Thymus (tissue), 11 donors: ENCODE data around the gene OR8S1. TPM values are rescaled to one million over a fixed set of nuclear protein-coding genes. Genes with fewer than 3 reads are reported as not detected.
"Not testable (repeated sequence)": the region's sequence is repeated elsewhere in the genome, so short reads cannot be mapped to it uniquely, and the experiment has no call there.

Experiments
- DNase-seq, 9 donors: peaks; one replicate each; pipeline ENCODE4 v3.0.0-alpha.2; 2013; ENCODE audit warnings: low spot score in 9 of 9, low read depth in 6 of 9, missing footprints in 1 of 9
- H3K27ac ChIP-seq, 2 donors: one replicate each; pipeline ENCODE4 v1.5.1; 2013; ENCODE audit warnings: control low read depth in 1 of 2, low read depth in 1 of 2, low read length in 1 of 2, mild to moderate bottlenecking in 1 of 2, moderate library complexity in 1 of 2
- H3K27me3 ChIP-seq, 2 donors: one replicate each; pipeline ENCODE4 v1.5.1; 2013; ENCODE audit warnings: low read length in 1 of 2; ENCODE audit not compliant: control insufficient read depth in 2 of 2, insufficient read depth in 1 of 2
- H3K36me3 ChIP-seq, 2 donors: one replicate each; pipeline ENCODE4 v1.5.1; 2013; ENCODE audit warnings: low read length in 1 of 2, mild to moderate bottlenecking in 1 of 2, moderate library complexity in 1 of 2; ENCODE audit not compliant: control insufficient read depth in 2 of 2, insufficient read depth in 2 of 2
- H3K4me1 ChIP-seq, 2 donors: one replicate each; pipeline ENCODE4 v1.5.1; 2013; ENCODE audit warnings: low read length in 2 of 2; ENCODE audit not compliant: control insufficient read depth in 2 of 2, insufficient read depth in 2 of 2
- H3K4me3 ChIP-seq, 2 donors: one replicate each; pipeline ENCODE4 v1.5.1; 2013; ENCODE audit warnings: low read length in 2 of 2, control low read depth in 1 of 2, mild to moderate bottlenecking in 1 of 2
- H3K9me3 ChIP-seq, 2 donors: one replicate each; pipeline ENCODE4 v1.5.1; 2013; ENCODE audit warnings: low read length in 1 of 2, mild to moderate bottlenecking in 1 of 2; ENCODE audit not compliant: control insufficient read depth in 2 of 2, insufficient read depth in 1 of 2
- WGBS: extraction: QIAGEN DNeasy Blood & Tissue Kit; methylation state at CpG from one replicate; pipeline ENCODE4 v1.1.7; 2013; 5-methylcytosine and 5-hydroxymethylcytosine counted together
- polyA plus RNA-seq: library from polyadenylated mRNA; stranded (reverse); fragments of 200-250 nt; gene quantifications from one replicate; pipeline ENCODE4 v1.2.3, GENCODE V29; 2013
- total RNA-seq: library from RNA; stranded (reverse); fragments of 120-200 nt; gene quantifications from one replicate; pipeline ENCODE4 v1.2.4, GENCODE V29; 2013
- donor health status: healthy.

Gene OR8S1
- total and polyA plus RNA-seq, 2 donors, result not detected

- H3K4me1 ChIP-seq, result no peaks in the 10 kb centered on the region
- 68% methylated on average over 4 of the region's 4 CpGs for WGBS
Observed at GRCh38 chr12:48545833-48546469, 20.5 kb downstream of the OR8S1 start.

GRCh38 chr12:48547012-48547411, 21.6 kb downstream of the OR8S1 start:
- not testable (repeated sequence) for H3K4me3 ChIP-seq, H3K27ac ChIP-seq, H3K4me1 ChIP-seq, DNase-seq, H3K9me3 ChIP-seq, H3K36me3 ChIP-seq, H3K27me3 ChIP-seq
- WGBS, result 97% methylated on average over 2 of the region's 3 CpGs

More at GRCh38 chr12:48545833-48546469, 20.5 kb downstream of the OR8S1 start:
- Histone ChIP-seq H3K4me3 (no peak overlapping the region), H3K27ac (no peak overlapping the region), H3K9me3 (no peaks in the 10 kb centered on the region), H3K36me3 (no peaks in the 10 kb centered on the region), H3K27me3 (no peaks in the 10 kb centered on the region)
- no peak for DNase-seq

GRCh38 chr12:48551636-48552035, 26.2 kb downstream of the OR8S1 start:
- WGBS, result 86% methylated on average over 13 of the region's 13 CpGs
- not testable (repeated sequence) for H3K9me3 ChIP-seq, H3K27me3 ChIP-seq, H3K4me1 ChIP-seq, H3K4me3 ChIP-seq, H3K36me3 ChIP-seq, H3K27ac ChIP-seq, DNase-seq

GRCh38 chr12:48553666-48554343, 28.4 kb downstream of the OR8S1 start:
- H3K4me3 ChIP-seq, H3K9me3 ChIP-seq, H3K27me3 ChIP-seq, H3K27ac ChIP-seq, H3K36me3 ChIP-seq, H3K4me1 ChIP-seq, DNase-seq: not testable (repeated sequence)
- WGBS, result 88% methylated on average over 11 of the region's 11 CpGs

GRCh38 chr12:48556631-48557030, 31.2 kb downstream of the OR8S1 start:
- peaks cover 0 to 2% of the 10 kb centered on the region in 2 donors for H3K27me3 ChIP-seq
- H3K4me1 ChIP-seq, result no peaks in the 10 kb centered on the region
- no peak for DNase-seq
- WGBS, result 81% methylated on average over 6 of the region's 6 CpGs
- H3K36me3 ChIP-seq, result no peaks in the 10 kb centered on the region
- no peak overlapping the region for H3K27ac ChIP-seq
- no peak overlapping the region for H3K4me3 ChIP-seq
- no peaks in the 10 kb centered on the region for H3K9me3 ChIP-seq

- Histone ChIP-seq H3K9me3 (no peaks in the 10 kb centered on the region), H3K4me1 (no peaks in the 10 kb centered on the region), H3K4me3 (no peak overlapping the region), H3K27ac (no peak overlapping the region), H3K36me3 (no peaks in the 10 kb centered on the region), H3K27me3 (peaks cover under 1 to 2% of the 10 kb centered on the region in 2 donors)
- 89% methylated on average over 4 of the region's 4 CpGs for WGBS
- DNase-seq, result no peak
Observed at GRCh38 chr12:48557919-48558318, 32.5 kb downstream of the OR8S1 start.

GRCh38 chr12:48567731-48568130, 42.3 kb downstream of the OR8S1 start:
- Histone ChIP-seq H3K4me3 (no peak overlapping the region), H3K36me3 (no peaks in the 10 kb centered on the region), H3K27ac (no peak overlapping the region), H3K4me1 (no peaks in the 10 kb centered on the region), H3K27me3 (peaks cover 0 to 2% of the 10 kb centered on the region in 2 donors), H3K9me3 (no peaks in the 10 kb centered on the region)
- DNase-seq, result no peak
- 98% methylated on average over 4 of the region's 4 CpGs for WGBS

GRCh38 chr12:48569946-48570345, 44.5 kb downstream of the OR8S1 start, which contains the start of gene LALBA:
Gene LALBA (minus strand): TSS chr12:48570046. CDS start chr12:48570020, 26 bp downstream.
- no peaks in the 10 kb centered on the region for H3K36me3 ChIP-seq
- H3K4me3 ChIP-seq, result no peak within 1 kb of the TSS

GRCh38 chr12:48572326-48572725, 46.9 kb downstream of the OR8S1 start:
- no peak overlapping the region for H3K27ac ChIP-seq
- H3K9me3 ChIP-seq, result no peaks in the 10 kb centered on the region
- no peaks in the 10 kb centered on the region for H3K36me3 ChIP-seq
- H3K27me3 ChIP-seq, result no peaks in the 10 kb centered on the region
- 21% methylated on average over 5 of the region's 5 CpGs for WGBS
- no peak overlapping the region for H3K4me3 ChIP-seq
- DNase-seq, result no peak
- no peaks in the 10 kb centered on the region for H3K4me1 ChIP-seq

More at GRCh38 chr12:48569946-48570345, 44.5 kb downstream of the OR8S1 start, which contains the start of gene LALBA:
- WGBS, result 77% methylated on average over 1 of the region's 1 CpG
- H3K27me3 ChIP-seq, result no peaks in the 10 kb centered on the region
- H3K4me1 ChIP-seq, result no peaks in the 10 kb centered on the region
- no peak for DNase-seq
- H3K9me3 ChIP-seq, result no peaks in the 10 kb centered on the region
- H3K27ac ChIP-seq, result no peak within 1 kb of the TSS
